GM08714 (cell line): ENCODE data around the gene NRXN3.

ENCODE experiments used
- H3K4me3 ChIP-seq: fragments of 200-500 bp; sonication (Bioruptor generic); 2 replicates; pipeline ENCODE4 v1.5.1; 2014; ENCODE audit warnings: mild to moderate bottlenecking, low read length, inconsistent platforms
- ZNF274 ChIP-seq: IDR thresholded peaks from 2 replicates; pipeline ENCODE4 v1.6.1; 2012; ENCODE audit warnings: mild to moderate bottlenecking, low read depth, low read length

Gene NRXN3

DNA sequence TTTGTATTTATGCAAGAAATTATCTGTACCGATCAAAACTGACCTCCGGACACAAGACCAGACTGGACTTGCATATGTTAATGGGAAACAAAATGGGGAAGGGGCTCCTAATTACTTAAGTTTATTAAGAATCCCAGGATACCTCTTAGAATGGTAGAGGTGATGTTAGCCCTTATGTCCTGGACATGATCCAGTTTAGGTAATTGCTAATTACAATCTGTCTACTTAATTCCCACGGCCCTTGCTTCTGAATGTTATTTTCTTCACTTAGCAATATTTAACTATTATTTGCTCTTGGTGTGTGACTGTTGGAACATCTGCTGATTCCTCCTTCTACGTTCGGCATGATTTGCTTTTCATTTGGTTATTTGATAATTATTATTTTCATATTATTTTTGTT lies 1397.1 kb downstream of the NRXN3 start:
- TF ChIP-seq ZNF274, result no peak
- H3K4me3 ChIP-seq, result no peak overlapping the region

- no peak overlapping the region for H3K4me3 ChIP-seq
- TF ChIP-seq ZNF274, result no peak
Measured at GRCh38 chr14:79568594-79568993, 1398.4 kb downstream of the NRXN3 start.

- no peak overlapping the region for H3K4me3 ChIP-seq
- TF ChIP-seq ZNF274, result no peak
Measured at GRCh38 chr14:79569072-79569471, 1398.9 kb downstream of the NRXN3 start.

- no peak overlapping the region for H3K4me3 ChIP-seq
- no peak for TF ChIP-seq ZNF274
Measured at GRCh38 chr14:79570648-79571047, 1400.5 kb downstream of the NRXN3 start.

- no peak overlapping the region for H3K4me3 ChIP-seq
- TF ChIP-seq ZNF274, result no peak
Measured at GRCh38 chr14:79571366-79571765, 1401.2 kb downstream of the NRXN3 start.

- H3K4me3 ChIP-seq, result no peak overlapping the region
- TF ChIP-seq ZNF274, result no peak
Measured at GRCh38 chr14:79573486-79573885, 1403.3 kb downstream of the NRXN3 start.

GRCh38 chr14:79575032-79575431 lies 1404.9 kb downstream of the NRXN3 start:
- TF ChIP-seq ZNF274, result no peak
- no peak overlapping the region for H3K4me3 ChIP-seq

GRCh38 chr14:79576424-79576823 lies 1406.3 kb downstream of the NRXN3 start:
- H3K4me3 ChIP-seq, result no peak overlapping the region
- no peak for TF ChIP-seq ZNF274

GRCh38 chr14:79578470-79578869 lies 1408.3 kb downstream of the NRXN3 start:
- H3K4me3 ChIP-seq, result no peak overlapping the region
- TF ChIP-seq ZNF274, result no peak

DNA sequence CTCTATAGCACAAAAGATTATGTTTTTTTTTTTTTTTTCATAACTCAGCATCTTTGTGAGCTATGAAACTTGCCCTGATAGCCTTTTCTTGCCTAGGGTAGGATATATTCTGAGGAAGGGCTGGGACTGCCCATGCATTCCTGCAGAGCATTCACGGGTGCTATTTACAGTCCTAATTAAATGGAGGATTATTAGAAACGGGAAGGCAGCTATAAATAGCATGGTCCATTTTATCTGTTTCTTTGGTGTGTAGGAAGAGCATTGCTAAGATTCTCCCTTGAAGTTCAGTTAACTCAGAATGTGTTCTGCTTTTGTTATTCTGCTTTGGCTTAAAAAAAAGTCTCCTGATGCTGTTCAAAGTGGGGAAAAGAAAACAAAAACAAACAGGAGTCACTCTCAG lies 1410.2 kb downstream of the NRXN3 start:
- TF ChIP-seq ZNF274, result no peak
- H3K4me3 ChIP-seq, result no peak overlapping the region

DNA sequence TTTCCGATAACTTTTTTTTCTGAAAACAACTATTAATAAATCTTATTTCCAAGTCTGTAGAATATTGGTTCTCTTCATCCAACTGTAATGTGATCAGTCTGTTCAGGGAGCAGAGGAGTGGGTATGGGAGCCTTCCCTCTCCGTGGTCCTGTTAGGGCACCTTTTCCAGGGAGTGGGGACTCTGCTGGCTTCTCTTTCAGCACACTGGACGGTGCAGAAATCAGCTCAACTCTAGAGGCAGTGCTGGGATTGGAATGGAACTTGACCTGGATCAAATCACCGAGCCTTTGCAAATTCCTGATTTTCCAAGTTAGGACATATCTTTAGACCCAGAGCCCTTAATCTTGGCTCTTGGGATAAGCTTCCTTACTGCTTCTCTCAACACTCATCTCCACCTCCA lies 1410.7 kb downstream of the NRXN3 start:
- TF ChIP-seq ZNF274, result no peak
- H3K4me3 ChIP-seq, result no peak overlapping the region

DNA sequence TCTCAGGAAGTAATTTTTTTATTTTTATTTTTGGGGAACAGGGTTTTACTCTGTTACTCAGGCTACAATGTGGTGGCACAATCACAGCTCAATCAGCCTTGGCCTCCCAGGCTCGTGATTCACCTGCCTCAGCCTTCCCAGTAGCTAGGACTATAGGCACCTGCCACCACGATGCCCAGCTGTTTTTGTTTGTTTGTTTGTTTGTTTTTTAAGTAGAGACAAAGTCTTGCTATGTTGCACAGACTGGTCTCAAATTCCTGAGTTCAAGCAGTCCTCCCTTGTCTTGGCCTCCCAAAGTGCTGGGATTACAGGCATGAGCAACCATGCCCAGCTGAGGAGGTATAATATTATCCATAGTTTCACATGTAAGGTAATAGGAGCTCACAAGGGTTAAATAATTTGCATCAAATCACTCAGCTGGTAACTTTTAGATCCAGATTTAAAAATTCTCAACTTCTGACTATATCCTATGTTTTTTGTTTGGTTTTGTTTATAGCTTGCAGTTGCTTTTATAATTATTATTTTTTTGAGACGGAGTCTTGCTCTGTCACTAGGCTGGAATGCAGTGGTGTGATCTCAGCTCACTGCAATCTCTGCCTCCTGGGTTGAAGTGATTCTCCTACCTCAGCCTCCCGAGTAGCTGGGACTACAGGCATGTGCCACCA lies 1411.9 kb downstream of the NRXN3 start:
- no peak for TF ChIP-seq ZNF274

GRCh38 chr14:79583738-79584408 lies 1413.7 kb downstream of the NRXN3 start:
- TF ChIP-seq ZNF274, result no peak
- H3K4me3 ChIP-seq, result no peak overlapping the region

More for the DNA sequence above, 1411.9 kb downstream of the NRXN3 start:
- no peak overlapping the region for H3K4me3 ChIP-seq

DNA sequence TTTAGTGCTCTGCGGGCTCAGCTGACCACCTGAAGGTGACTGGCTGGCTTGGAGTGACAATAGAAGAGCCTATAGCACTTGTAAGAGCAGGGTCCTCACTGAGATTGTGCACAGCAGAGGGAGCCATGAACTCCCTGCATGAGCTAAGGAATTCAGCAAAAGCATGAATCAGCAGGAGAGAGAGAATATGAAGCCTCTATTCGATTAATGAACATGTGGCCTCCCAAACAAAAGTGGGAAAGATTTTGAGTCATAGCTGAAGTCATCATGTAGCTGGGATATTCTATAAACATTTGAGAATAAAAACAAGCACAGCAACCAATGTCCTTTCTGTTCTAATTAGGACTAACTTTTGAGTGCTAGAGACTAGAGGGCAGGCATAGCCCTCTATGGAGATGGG lies 1414.5 kb downstream of the NRXN3 start:
- H3K4me3 ChIP-seq, result no peak overlapping the region
- no peak for TF ChIP-seq ZNF274

GRCh38 chr14:79585845-79586244 lies 1415.7 kb downstream of the NRXN3 start:
- TF ChIP-seq ZNF274, result no peak
- H3K4me3 ChIP-seq, result no peak overlapping the region

DNA sequence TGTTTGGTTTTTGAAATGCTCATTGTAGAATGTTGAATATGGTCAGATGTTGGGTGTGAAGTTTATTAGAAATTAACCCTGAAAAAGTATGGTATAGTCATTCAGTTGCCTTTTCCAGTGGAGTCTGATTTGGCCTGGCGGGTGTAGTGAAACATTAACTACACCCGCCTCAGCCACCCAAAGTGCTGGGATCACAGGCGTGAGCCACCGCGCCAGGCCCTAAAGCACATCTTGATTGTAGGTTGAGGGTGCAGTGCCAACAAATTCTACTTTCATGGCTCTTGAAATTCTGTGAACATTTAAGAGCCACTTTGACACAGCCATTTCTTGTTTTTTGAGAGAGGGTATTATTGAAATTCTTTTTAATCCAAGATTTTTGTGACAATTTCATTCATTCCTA lies 1416.2 kb downstream of the NRXN3 start:
- no peak overlapping the region for H3K4me3 ChIP-seq
- TF ChIP-seq ZNF274, result no peak
